ENCODE data around the gene PIR. TPM values are rescaled to one million over a fixed set of nuclear protein-coding genes. Genes with fewer than 3 reads are reported as not detected.

The PIR gene
- total RNA-seq, 1 donor from 2014 or later, result 24.8 TPM

DNA sequence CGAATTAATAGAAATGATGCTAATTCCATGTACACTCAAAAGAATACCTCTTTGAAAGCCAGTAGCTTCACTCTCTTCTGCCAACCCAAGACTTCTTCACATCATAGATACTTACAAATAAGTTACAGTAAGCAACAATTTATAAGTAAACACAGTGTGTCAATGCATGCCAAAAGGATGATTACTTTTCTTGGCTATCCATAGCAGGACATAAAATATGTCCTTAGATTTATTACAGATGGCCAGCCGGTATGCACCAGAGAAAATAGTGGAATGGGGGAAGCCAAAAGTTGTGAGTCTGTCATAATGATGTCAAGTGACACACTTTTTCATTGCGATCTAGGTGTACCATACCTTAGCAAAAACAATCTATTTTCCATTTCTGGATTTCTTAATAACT is 6.8 kb upstream of the PIR start:
- H3K36me3 ChIP-seq, result no peaks in the 10 kb centered on the region
- no peaks in the 10 kb centered on the region for H3K4me1 ChIP-seq
- intact Hi-C loops (cut with DNase I), result no loop called here
- H3K27ac ChIP-seq, result no peak overlapping the region
- no peaks in the 10 kb centered on the region for H3K27me3 ChIP-seq
- no peak for TF ChIP-seq CTCF (IDR thresholded peaks at IDR 0.05)
- ATAC-seq (no peak), DNase-seq (no peak)
- no peaks in the 10 kb centered on the region for H3K9me3 ChIP-seq
- no peak overlapping the region for H3K4me3 ChIP-seq

GRCh38 chrX:15498741-15499140 is 5.6 kb upstream of the PIR start:
- Histone ChIP-seq H3K36me3 (no peaks in the 10 kb centered on the region), H3K27me3 (no peaks in the 10 kb centered on the region), H3K9me3 (no peaks in the 10 kb centered on the region), H3K27ac (no peak overlapping the region), H3K4me3 (no peak overlapping the region), H3K4me1 (no peaks in the 10 kb centered on the region)
- intact Hi-C loops (cut with DNase I), result no loop called here
- DNase-seq (no peak), ATAC-seq (no peak)
- no peak for TF ChIP-seq CTCF (IDR thresholded peaks at IDR 0.05)

DNA sequence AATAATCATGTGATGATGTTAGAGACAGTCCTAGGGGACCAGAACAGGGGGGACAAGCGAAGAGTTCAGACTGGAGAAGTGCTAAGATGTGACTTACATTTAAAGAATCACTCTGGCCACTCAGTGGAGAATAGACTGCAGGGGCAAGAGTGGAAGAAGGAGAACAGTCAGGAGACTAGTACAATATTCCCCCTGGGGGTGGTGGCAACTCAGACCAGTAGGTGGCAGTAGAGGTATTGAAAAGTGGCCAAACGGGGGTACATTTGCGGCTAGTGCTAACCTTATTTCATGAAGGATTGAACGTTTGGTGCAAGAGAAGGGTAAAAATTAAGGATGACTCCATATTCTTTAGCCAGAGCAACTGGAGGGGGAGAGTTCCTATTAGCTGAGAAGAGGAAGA is 4.7 kb upstream of the PIR start:
- no peaks in the 10 kb centered on the region for H3K27me3 ChIP-seq
- TF ChIP-seq CTCF (IDR thresholded peaks at IDR 0.05), result peak; percentile 54
- peak; percentile 72 for ATAC-seq
- H3K27ac ChIP-seq, result no peak overlapping the region
- no peak for DNase-seq
- H3K4me3 ChIP-seq, result no peak overlapping the region
- no peaks in the 10 kb centered on the region for H3K9me3 ChIP-seq
- no peaks in the 10 kb centered on the region for H3K36me3 ChIP-seq
- no peaks in the 10 kb centered on the region for H3K4me1 ChIP-seq
- intact Hi-C loops (cut with DNase I), result no loop called here

GRCh38 chrX:15496824-15497223 is 3.7 kb upstream of the PIR start:
- H3K36me3 ChIP-seq, result no peaks in the 10 kb centered on the region
- no peak for TF ChIP-seq CTCF (IDR thresholded peaks at IDR 0.05)
- intact Hi-C loops (cut with DNase I), result no loop called here
- H3K9me3 ChIP-seq, result no peaks in the 10 kb centered on the region
- no peak overlapping the region for H3K27ac ChIP-seq
- H3K4me1 ChIP-seq, result no peaks in the 10 kb centered on the region
- H3K4me3 ChIP-seq, result no peak overlapping the region
- no peaks in the 10 kb centered on the region for H3K27me3 ChIP-seq
- ATAC-seq (no peak), DNase-seq (no peak)

- Histone ChIP-seq H3K27ac (no peak overlapping the region), H3K36me3 (no peaks in the 10 kb centered on the region), H3K4me3 (no peak overlapping the region), H3K9me3 (no peaks in the 10 kb centered on the region), H3K27me3 (no peaks in the 10 kb centered on the region), H3K4me1 (no peaks in the 10 kb centered on the region)
- ATAC-seq (no peak), DNase-seq (no peak)
- intact Hi-C loops (cut with DNase I), result no loop called here
- no peak for TF ChIP-seq CTCF (IDR thresholded peaks at IDR 0.05)
These were observed 2.7 kb upstream of the PIR start for GRCh38 chrX:15495801-15496200.

GRCh38 chrX:15492469-15492868 is 664 bp downstream of the PIR start:
- Histone ChIP-seq H3K27ac (peak overlapping the region; percentile 76), H3K36me3 (no peaks in the 10 kb centered on the region), H3K4me1 (no peaks in the 10 kb centered on the region), H3K9me3 (no peaks in the 10 kb centered on the region), H3K27me3 (no peaks in the 10 kb centered on the region), H3K4me3 (peak overlapping the region; percentile 59)
- DNase-seq (no peak), ATAC-seq (no peak)
- TF ChIP-seq CTCF (IDR thresholded peaks at IDR 0.05), result no peak
- intact Hi-C loops (cut with DNase I), result no loop called here
